GM18511 (cell line): ENCODE data around the gene NUS1.
A peak's percentile ranks its signal among the peaks of the same experiment; 100 is the strongest.
"Not testable (repeated sequence)": the region's sequence is repeated elsewhere in the genome, so short reads cannot be mapped to it uniquely, and the experiment has no call there.

Source experiments
- ATAC-seq: cut with Tn5 transposase; IDR thresholded peaks from one replicate; pipeline ENCODE4 v1.9.1; 2021; ENCODE audit warnings: mild to moderate bottlenecking, moderate library complexity; ENCODE audit not compliant: unreplicated experiment

Gene NUS1

DNA sequence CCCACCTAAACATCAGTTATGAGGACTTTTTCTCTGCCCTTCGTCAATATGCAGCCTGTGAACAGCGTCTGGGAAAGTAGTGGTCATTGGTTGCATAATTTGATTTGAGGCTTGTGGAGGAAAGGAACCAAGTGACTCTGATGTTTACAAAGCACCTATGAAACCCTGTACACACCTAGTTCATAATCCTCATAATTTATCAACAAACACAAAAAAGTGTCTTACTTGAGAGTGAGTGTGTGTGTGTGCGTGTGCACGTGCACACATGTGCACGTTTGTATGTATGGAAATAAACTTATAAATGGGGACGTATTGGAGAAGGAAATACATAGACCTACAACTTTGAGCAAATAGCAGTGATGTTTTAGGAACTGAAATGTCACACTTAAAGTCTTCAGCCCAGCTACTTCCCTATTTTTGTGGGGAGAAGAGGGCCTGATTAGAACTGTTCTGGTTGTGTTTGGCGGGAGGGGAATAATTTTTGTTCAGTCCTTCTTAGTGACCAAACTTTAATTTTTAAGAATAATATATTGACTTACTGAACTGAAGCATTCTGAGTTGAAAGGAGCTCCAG, 31.8 kb downstream of the NUS1 start:
- ATAC-seq = peak; percentile 45

DNA sequence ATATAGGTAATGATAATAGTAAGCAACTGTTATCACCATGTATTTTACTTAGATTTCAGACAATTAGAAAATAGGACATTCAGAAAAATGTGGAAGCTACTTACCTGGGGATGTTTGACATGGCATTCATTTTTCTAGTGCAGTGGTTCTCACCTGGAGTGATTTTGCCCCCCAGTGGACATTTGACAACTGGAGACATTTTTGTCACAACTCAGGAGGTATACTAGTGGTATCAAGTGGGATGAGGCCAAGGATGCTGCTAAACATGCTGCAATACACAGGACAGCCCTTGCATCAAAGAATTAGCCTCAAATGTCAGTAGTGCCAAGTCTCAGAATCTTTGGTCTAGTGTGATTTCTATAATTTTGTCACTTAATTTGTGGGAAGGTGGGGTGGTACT, 36.1 kb downstream of the NUS1 start:
- no peak for ATAC-seq

DNA sequence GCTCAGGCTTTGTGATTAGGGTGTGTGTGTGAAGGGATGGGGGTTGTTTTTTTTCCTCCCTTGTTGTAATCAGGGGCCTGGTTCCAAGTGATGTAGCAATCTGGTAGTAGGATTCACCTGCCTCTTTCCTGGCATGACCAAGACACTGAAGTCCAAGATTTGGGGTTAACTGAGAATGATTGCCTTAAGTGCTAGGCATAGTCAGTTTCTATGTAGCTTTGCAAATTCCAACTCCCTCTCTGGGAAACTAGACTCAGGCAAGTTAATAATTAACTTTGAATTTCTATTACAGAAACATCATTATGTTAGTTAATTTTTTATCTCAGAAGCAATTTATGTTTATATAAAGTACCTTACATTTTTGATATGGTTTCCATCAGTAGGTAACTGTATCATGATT, 43.6 kb downstream of the NUS1 start:
- no peak for ATAC-seq

DNA sequence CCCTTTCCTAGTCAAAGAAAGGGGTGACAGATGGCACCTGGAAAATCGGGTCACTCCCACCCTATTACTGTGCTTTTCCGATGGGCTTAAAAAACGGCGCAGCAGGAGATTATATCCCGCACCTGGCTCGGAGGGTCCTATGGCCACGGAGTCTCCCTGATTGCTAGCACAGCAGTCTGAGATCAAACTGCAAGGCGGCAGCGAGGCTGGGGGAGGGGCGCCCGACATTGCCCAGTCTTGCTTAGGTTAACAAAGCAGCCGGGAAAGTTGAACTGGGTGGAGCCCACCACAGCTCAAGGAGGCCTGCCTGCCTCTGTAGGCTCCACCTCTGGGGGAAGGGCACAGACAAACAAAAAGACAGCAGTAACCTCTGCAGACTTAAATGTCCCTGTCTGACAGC, 46.3 kb downstream of the NUS1 start:
- not testable (repeated sequence) for ATAC-seq

DNA sequence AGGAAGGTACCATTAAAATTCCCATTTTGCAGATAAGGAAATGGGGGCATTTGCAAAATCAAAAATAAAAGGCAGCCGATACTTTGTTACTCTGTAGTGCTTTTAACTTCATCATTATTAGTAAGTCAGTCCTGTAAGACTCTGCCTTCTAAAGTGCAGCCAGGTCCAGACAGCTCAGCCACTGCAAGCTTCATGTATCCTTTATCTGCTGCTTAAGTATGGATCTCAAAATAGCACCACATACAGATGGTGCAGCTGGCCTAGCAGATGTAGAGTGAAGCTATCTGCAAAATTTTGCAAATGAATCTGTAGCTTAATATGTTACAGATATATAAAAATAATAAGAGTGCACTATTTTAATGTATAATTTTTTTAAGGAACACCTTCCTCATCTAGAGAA, 53.4 kb downstream of the NUS1 start:
- no peak for ATAC-seq

DNA sequence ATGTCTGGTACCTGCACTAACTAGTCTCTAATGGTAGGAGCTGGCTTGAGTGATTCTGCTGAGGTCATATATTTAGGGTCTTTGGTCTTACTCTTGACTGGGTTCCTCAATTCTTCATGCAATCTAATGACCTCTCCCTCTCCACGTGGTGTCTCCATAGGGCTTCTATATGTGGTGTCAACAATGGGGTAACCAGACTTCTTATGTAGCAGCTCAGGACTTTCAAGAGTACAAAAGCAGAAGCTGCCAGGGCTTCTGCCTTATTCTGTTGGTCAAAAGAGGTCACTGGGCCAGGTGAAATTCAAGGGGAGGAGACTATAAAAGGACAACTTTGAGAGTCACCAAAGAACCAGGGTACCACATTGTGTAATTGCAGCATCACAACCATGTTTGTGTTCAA, 54.3 kb downstream of the NUS1 start:
- ATAC-seq = no peak

DNA sequence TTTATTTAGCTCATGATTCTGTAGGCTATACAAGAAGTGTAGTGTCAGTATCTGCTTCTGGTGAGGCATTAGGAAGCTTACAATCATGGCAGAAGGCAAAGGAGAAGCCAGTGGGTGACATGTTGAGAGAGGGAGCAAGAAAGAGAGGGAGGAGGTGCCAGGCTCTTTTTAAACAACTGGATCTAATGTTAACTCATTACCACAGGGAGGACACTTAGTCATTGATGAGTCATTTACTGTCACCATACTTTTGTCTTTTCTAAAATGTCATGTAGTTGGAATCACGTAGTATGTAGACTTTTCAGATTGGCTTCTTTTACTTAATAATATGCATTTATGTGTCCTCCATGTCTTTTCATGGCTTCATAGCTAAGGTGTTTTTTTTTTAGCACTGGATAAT, 58.1 kb downstream of the NUS1 start:
- ATAC-seq = no peak

DNA sequence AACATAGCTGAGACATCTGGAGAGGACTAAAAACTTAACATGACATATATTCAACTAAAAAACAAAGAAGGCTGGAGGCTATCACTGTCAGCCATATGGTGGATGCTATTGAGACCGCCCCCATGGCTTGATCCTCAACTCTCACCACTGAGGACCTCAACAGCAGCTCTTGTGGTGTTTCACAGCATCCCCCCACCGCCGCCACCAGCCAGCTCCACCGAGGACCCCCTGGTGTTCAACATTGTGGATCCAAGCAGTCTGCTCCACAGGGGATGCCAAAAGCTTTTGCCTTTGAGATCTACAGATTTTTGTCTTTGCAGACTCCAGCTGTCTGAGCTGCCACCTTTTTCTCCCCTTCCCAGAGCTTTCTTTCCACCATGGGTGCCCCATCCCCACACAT, 64.6 kb downstream of the NUS1 start:
- ATAC-seq = no peak

DNA sequence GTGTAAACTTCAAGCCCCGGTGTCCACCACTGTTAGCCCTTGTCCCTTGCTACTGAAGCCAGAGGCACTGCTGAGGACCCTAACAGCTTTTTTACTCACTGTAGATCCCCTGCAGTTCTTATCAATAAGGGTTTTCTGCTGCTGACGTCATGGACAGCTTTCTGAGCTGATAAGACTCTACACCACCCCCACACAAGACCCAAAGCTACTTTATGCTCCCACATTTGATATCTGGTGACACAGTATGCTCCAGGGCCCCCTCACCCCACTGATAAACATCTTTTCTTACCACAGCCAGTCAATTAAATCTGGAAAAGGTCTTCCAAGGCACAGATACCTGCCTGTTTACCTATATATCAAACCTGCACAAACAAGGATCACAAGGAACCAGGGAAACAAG, 65.3 kb downstream of the NUS1 start:
- ATAC-seq = no peak

DNA sequence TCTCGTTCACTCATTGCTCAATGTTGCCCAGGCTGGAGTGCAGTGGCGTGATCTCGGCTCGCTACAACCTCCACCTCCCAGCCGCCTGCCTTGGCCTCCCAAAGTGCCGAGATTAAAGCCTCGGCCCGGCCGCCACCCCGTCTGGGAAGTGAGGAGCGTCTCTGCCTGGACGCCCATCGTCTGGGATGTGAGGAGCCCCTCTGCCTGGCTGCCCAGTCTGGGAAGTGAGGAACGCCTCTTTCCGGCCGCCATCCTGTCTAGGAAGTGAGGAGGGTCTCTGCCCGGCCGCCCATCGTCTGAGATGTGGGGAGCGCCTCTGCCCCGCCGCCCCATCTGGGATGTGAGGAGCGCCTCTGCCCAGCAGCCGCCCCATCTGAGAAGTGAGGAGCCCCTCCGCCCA, 75.4 kb downstream of the NUS1 start:
- ATAC-seq = not testable (repeated sequence)
